ENCODE results near the gene GOLGA6L6.
"Not testable (repeated sequence)": the region's sequence is repeated elsewhere in the genome, so short reads cannot be mapped to it uniquely, and the experiment has no call there.

DNA sequence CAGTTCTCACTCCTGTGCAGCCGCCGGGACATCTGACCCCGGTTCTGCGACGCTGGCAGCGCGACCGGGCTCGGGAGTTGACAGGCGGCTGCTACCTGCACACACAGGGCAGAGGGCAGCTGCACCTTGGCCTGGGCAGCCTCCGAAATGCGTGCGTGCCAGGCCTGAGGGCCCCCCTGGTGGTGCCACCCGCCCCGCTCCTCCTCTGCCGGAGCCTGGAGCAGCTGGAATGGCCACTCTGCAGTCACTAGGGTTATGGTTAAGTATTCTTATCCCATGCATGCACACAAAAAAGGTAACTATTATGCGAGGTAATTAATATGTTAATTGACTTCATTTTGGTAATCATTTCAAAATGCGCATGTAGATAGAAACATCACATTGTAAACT, 41.1 kb upstream of the GOLGA6L6 start:
- not testable (repeated sequence) for TF ChIP-seq EZH2 (IDR thresholded peaks at IDR 0.05; ENCODE audit: insufficient read depth, low read length)
- TF ChIP-seq, protein P1, sequence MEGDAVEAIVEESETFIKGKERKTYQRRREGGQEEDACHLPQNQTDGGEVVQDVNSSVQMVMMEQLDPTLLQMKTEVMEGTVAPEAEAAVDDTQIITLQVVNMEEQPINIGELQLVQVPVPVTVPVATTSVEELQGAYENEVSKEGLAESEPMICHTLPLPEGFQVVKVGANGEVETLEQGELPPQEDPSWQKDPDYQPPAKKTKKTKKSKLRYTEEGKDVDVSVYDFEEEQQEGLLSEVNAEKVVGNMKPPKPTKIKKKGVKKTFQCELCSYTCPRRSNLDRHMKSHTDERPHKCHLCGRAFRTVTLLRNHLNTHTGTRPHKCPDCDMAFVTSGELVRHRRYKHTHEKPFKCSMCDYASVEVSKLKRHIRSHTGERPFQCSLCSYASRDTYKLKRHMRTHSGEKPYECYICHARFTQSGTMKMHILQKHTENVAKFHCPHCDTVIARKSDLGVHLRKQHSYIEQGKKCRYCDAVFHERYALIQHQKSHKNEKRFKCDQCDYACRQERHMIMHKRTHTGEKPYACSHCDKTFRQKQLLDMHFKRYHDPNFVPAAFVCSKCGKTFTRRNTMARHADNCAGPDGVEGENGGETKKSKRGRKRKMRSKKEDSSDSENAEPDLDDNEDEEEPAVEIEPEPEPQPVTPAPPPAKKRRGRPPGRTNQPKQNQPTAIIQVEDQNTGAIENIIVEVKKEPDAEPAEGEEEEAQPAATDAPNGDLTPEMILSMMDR (IDR thresholded peaks at IDR 0.05; ENCODE audit: insufficient read depth, low read depth, low read length): not testable (repeated sequence)

Data from astrocyte (in vitro differentiated cells and primary cell).